HG03108 (cell line): ENCODE data around the gene SRGAP1.
"Not testable (repeated sequence)": the region's sequence is repeated elsewhere in the genome, so short reads cannot be mapped to it uniquely, and the experiment has no call there.

ENCODE experiments used
- ATAC-seq: cut with Tn5 transposase; IDR thresholded peaks from one replicate; pipeline ENCODE4 v1.9.1; 2021; ENCODE audit warnings: moderate library complexity; ENCODE audit not compliant: unreplicated experiment

The SRGAP1 gene

DNA sequence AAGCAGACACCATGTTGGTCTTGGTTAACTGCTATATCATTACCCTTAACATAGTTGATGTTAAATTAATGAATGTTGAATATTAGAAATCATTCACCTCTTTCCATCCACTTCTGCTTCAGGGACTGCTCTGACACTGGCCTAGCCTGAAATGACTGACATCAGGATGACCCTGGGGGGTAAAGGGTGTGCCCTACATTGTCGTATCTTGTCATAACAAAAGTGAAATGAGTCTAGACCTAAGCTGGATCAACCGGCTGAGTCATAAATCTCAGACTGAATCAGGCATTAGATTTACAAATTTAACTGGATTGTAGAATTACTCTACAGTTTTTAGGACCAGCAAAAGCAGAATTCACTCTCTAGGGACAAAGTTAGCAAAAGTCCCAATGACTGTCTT lies 342.3 kb downstream of the SRGAP1 start:
- peak; percentile 89 for ATAC-seq

DNA sequence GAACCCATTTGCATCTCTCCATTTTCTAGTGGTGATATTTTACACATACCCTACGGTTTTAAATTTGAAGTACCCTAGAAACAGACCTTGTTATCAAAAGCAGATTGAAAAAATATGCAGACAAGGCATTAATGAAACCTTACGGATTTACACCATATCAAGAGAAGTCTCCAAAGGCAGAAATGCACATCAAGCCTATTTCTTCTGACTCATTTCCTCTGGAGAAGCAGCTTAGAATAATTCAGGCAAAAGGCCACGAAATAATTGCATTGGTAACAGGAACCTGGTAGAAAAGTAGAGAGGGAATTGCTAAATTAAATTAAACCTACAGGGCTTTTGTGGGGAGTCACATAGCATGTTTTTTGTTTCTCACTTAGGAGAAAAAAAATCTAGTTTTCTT lies 342.9 kb downstream of the SRGAP1 start:
- ATAC-seq: no peak

DNA sequence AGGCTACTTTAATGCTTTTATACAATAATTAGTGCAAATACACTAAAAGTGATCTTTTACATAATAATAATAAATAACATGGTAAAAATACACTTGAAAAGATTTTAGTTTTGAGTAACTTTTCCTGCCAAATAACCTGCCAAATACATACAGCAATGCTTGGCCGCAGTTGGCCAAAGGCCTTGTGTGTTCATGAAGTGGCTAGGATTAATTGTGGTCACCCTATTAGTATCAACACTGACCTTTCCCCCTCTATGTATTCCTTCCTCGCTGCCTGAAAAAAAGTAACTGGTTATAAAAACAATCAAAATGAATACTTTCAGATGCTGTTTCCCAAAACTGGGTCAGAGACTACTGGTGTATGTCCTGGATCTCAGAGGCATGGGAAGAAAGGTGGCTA lies 343.3 kb downstream of the SRGAP1 start:
- no peak for ATAC-seq

GRCh38 chr12:64189530-64189929 lies 345.0 kb downstream of the SRGAP1 start:
- no peak for ATAC-seq

GRCh38 chr12:64190140-64190539 lies 345.6 kb downstream of the SRGAP1 start:
- ATAC-seq: no peak

GRCh38 chr12:64192644-64193444 lies 348.3 kb downstream of the SRGAP1 start:
- ATAC-seq: peak; percentile 88

DNA sequence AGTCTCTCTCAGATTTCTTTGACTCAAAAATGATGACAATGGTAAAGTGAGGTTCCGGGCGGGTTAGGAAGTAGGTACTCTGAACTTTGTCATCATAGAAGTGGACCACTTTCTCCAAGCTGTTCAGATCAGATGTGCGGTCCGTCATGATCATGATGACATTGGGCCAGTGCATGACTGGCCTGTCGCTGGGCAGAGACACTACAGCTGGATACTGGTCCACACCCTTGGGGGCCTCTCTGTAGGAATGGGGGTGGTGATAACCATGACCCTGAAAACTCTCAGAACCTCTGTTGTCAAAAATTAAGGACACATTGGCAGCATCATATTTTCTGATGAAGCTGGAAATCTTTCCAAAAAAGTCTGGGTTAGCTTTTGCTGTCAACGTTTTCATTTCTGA lies 349.4 kb downstream of the SRGAP1 start:
- ATAC-seq: no peak

DNA sequence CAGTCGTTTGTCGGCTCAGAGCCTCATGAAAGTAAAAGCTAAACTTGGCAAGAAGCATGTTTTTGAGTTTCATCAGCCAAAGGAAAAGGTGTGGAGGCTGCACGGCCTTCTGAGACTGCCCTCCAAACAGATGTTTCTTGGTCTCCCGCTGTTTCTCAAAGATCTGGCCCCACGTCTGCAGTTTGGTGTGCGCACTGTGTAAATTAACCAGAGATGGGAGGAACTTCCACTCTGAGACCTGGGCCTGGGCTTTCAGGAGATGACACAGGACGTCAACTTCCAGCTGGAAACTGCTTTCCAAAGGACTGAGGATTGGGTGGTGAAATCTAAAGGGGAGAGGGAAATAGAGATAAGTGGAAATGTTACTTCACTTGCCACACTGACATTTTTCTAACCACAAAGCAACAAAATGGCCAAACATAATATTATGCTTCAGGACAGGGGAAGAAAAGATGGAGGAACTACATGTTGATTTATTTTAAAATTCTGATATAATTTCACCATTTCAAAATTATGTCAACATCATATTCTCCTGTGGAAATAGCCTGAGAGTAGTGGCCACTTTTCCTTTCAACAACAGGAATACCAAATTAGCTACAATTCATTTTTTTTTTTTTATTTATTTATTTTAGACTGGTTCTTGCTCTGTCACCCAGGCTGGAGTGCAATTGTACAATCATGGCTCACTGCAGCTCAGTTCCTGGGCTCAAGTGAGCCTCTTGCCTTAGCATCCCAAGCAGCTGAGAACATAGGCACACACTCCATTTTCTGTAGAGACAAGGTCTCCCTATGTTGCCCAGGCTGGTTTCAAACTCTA lies 350.0 kb downstream of the SRGAP1 start:
- no peak for ATAC-seq

DNA sequence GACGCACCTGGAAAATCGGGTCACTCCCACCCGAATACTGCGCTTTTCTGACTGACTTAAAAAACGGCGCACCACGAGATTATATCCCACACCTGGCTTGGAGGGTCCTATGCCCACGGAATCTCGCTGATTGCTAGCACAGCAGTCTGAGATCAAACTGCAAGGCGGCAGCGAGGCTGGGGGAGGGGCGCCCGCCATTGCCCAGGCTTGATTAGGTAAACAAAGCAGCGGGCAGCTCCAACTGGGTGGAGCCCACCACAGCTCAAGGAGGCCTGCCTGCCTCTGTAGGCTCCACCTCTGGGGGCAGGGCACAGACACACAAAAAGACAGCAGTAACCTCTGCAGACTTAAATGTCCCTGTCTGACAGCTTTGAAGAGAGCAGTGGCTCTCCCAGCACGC lies 351.3 kb downstream of the SRGAP1 start:
- ATAC-seq: not testable (repeated sequence)

GRCh38 chr12:64203036-64203435 lies 358.5 kb downstream of the SRGAP1 start:
- no peak for ATAC-seq

GRCh38 chr12:64203775-64204174 lies 359.3 kb downstream of the SRGAP1 start:
- no peak for ATAC-seq

GRCh38 chr12:64205542-64205941 lies 361.0 kb downstream of the SRGAP1 start:
- no peak for ATAC-seq

DNA sequence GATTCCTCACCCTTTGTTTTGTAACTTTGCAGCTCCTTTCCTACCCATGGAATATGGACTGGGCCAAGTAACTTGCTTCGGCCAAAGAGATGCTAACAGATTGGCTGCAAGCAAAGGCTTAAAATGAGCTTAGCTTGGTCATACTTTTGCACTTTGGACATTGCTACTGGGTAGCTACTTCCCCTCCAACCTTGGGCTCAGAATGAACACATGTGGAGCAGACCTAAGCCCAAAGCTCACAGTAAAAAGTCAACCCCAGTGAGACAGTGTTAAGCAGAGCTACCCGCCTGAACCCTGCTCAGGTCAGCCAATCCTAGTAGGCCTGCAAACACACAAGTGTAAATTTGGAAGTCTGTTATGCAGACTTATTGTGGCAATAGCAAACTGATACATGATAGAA lies 363.0 kb downstream of the SRGAP1 start:
- no peak for ATAC-seq
